K562 treated with DMSO at 1 percent for 12 hours (cell line): Measurements from ENCODE around the gene OTUB1. TPM values are rescaled to one million over a fixed set of nuclear protein-coding genes. Genes with fewer than 3 reads are reported as not detected.

Experiments
- total RNA-seq: library from RNA; unstranded; fragments of 300-600 nt; gene quantifications from 2 replicates; pipeline ENCODE4 v1.2.3, GENCODE V29; 2022; ENCODE audit not compliant: insufficient read depth

The OTUB1 gene
- 78.6 and 88.4 TPM in 2 replicates for total RNA-seq

GRCh38 chr11:63986156-63986931 is at the start of gene OTUB1:
OTUB1 (plus strand) TSS chr11:63986438; CDS start chr11:63986457, 19 bp downstream.

GRCh38 chr11:63938479-63939396 is 47.5 kb upstream of the OTUB1 start, which contains the start of gene NAA40:
NAA40 (plus strand) TSS chr11:63939002; CDS start chr11:63939097, 95 bp downstream.

DNA sequence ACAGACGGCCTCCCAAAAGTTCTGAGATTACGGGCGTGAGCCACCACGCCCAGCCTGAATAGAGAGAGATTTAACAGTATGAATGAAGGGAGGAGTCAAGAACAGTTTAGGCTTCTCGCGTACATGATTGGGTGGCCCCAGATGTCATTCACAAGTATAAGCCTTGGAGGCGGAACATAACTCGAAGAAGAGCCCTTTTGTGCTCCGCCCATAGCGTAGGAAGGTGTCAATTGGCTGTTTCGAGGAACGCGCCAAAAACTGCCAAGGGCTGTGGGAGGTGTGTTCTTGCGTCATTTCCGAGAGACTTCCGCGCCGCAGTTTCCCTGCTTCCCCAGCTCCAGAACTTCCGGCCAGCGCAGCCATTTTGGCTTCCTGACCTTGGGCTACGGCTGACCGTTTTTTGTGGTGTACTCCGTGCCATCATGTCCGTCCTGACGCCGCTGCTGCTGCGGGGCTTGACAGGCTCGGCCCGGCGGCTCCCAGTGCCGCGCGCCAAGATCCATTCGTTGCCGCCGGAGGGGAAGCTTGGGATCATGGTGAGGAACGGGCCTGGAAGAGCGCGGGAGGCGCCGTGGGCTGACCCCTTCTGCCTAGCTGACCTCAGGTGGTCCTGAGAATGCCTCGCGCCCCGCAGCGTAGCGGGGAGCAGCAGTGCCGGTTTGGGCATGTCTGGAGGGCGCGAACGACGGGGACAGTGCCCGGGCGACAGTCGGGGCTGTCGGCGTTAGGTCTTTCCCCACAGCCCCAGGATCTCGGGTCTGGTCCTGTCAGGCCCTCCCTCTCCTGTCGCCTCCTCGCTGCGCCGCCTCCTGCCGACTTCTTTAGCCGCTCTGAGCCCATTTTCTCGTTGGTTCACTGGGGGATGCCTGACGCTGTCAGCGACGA is 11.7 kb upstream of the OTUB1 start, which contains the start of gene COX8A:
TSS of gene COX8A (plus strand) at position 362 of the 885 bp plus-strand sequence. CDS start at position 423, 61 bp downstream.

DNA sequence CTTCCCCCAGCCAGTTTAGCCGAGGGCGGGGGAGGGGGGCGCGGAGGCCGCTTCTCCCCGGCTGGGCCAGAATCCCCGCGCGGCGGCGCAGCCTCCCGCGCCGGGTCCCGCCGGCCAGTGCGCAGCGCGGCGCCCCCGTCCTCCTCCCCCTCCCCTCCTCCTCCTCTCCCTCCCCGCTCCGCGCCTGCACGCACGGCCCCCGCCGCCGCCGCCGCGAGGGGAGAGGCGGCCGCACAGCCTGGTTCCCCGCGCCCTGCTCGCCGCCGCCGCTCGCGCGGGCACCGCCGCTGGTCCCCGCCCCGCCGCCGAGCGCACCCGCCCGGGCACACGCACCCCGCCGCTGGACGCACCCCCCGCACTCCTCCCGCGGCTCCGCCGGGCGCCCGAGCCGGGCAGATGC is 49.3 kb downstream of the OTUB1 start, which contains the start of gene FLRT1:
TSS of gene FLRT1 (plus strand) at position 356 of the 400 bp plus-strand sequence. CDS start 80,337 bp downstream, outside the sequence.

Other genes starting within 250 kb of the OTUB1 start
- gene ZFTA, start 217.7 kb upstream of the OTUB1 start, total RNA-seq, result 3.4 and 9.6 TPM in 2 replicates
- 43.0 and 45.8 TPM in 2 replicates for gene SPINDOC, start 173.0 kb upstream of the OTUB1 start, total RNA-seq
- 19.8 and 46.4 TPM in 2 replicates for gene MARK2, start 147.3 kb upstream of the OTUB1 start, total RNA-seq
- gene RCOR2, start 69.3 kb upstream of the OTUB1 start, total RNA-seq, result 4.0 and 4.8 TPM in 2 replicates
- 14.9 and 29.3 TPM in 2 replicates for gene NAA40, start 47.4 kb upstream of the OTUB1 start, total RNA-seq
- gene COX8A, start 11.8 kb upstream of the OTUB1 start, total RNA-seq, result 917 and 1,301 TPM in 2 replicates
- gene FLRT1, start 49.5 kb downstream of the OTUB1 start, total RNA-seq, result 0.68 TPM in 1 of 2 replicates, not detected in the other
- gene MACROD1, start 179.7 kb downstream of the OTUB1 start, total RNA-seq, result 69.0 and 104 TPM in 2 replicates
- 202 and 282 TPM in 2 replicates for gene STIP1, start 199.7 kb downstream of the OTUB1 start, total RNA-seq
- 98.9 and 99.4 TPM in 2 replicates for gene FERMT3, start 220.3 kb downstream of the OTUB1 start, total RNA-seq
- gene TRPT1, start 239.7 kb downstream of the OTUB1 start, total RNA-seq, result 41.7 and 48.9 TPM in 2 replicates
- gene NUDT22, start 239.8 kb downstream of the OTUB1 start, total RNA-seq, result 79.4 and 98.5 TPM in 2 replicates
- 71.7 and 73.1 TPM in 2 replicates for gene DNAJC4, start 244.1 kb downstream of the OTUB1 start, total RNA-seq
- gene VEGFB, start 248.1 kb downstream of the OTUB1 start, total RNA-seq, result 103 and 104 TPM in 2 replicates